Measurements from ENCODE around the gene KBTBD12. TPM values are rescaled to one million over a fixed set of nuclear protein-coding genes. Genes with fewer than 3 reads are reported as not detected.
"Not testable (repeated sequence)": the region's sequence is repeated elsewhere in the genome, so short reads cannot be mapped to it uniquely, and the experiment has no call there.

KBTBD12 gene
- total and polyA plus RNA-seq, 10 donors, result 0.03 to 0.51 (median 0.08) TPM; not detected in 4

DNA sequence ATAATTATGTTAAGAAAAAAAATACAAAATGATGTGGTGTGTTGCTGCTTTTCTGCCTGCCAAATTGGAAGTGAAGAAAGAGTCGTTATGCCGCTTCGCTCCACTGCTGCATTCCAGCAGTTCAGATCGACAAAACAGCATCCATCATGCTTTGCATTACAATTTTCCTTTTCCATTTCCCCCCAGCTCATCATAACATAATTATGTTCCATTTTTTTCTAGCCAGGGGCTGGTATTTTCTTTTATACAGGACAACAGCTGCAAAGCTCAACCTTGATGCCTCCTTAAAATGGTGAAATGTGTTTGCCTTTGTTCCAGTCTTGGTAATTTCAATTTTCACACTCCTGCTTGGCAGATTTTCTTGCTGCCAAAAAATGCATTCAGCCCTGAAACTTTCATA, 44.9 kb upstream of the KBTBD12 start:
- no peak for DNase-seq
- intact Hi-C loops (cut with DNase I; ENCODE audit: low total_unique reads), result no loop called here

DNA sequence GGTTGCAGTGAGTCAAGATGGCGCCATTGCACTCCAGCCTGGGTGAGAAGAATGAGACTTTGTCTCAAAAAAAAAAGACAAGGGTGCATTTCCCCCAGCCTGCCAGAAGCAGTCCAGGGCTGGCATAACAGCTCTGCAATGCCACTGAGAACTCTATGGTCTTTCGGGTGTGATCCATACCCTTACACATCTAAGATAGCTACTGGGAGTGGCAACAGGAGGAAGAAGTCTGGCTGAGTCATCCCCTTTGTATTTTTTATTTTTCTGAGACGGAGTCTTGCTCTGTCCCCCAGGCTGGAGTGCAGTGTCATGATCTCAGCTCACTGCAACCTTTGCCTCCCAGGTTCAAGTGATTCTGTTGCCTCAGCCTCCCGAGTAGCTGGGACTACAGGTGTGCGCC, 40.9 kb upstream of the KBTBD12 start:
- DNase-seq; H3K27ac ChIP-seq; H3K36me3 ChIP-seq; H3K9me3 ChIP-seq; H3K4me3 ChIP-seq; H3K27me3 ChIP-seq (replicated peaks in 1 of 7); H3K4me1 ChIP-seq; intact Hi-C loops (cut with DNase I; ENCODE audit: low total_unique reads): not testable (repeated sequence)
- WGBS, 5 donors, result 87 to 97% (median 93%) methylated on average over 5 of the region's 5 CpGs

More for the DNA sequence above, 44.9 kb upstream of the KBTBD12 start:
- Histone ChIP-seq H3K9me3 (no peaks in the 10 kb centered on the region), H3K27ac (no peak overlapping the region), H3K4me1 (no peaks in the 10 kb centered on the region), H3K36me3 (no peaks in the 10 kb centered on the region), H3K27me3 (replicated peaks in 1 of 7) (peaks cover 0 to 5% (median 0%) of the 10 kb centered on the region in 7 donors), H3K4me3 (no peak overlapping the region)
- TF ChIP-seq, protein P1, sequence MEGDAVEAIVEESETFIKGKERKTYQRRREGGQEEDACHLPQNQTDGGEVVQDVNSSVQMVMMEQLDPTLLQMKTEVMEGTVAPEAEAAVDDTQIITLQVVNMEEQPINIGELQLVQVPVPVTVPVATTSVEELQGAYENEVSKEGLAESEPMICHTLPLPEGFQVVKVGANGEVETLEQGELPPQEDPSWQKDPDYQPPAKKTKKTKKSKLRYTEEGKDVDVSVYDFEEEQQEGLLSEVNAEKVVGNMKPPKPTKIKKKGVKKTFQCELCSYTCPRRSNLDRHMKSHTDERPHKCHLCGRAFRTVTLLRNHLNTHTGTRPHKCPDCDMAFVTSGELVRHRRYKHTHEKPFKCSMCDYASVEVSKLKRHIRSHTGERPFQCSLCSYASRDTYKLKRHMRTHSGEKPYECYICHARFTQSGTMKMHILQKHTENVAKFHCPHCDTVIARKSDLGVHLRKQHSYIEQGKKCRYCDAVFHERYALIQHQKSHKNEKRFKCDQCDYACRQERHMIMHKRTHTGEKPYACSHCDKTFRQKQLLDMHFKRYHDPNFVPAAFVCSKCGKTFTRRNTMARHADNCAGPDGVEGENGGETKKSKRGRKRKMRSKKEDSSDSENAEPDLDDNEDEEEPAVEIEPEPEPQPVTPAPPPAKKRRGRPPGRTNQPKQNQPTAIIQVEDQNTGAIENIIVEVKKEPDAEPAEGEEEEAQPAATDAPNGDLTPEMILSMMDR (IDR thresholded peaks at IDR 0.05 in 8 of 11, conservative IDR thresholded peaks at IDR 0.05 in 3 of 11), result no peak
- TF ChIP-seq POLR2AphosphoS5 (IDR thresholded peaks at IDR 0.05) (no peak), POLR2A (IDR thresholded peaks at IDR 0.05) (no peak)
- 74 to 85% (median 81%) methylated on average over 4 of the region's 4 CpGs for WGBS, 5 donors

DNA sequence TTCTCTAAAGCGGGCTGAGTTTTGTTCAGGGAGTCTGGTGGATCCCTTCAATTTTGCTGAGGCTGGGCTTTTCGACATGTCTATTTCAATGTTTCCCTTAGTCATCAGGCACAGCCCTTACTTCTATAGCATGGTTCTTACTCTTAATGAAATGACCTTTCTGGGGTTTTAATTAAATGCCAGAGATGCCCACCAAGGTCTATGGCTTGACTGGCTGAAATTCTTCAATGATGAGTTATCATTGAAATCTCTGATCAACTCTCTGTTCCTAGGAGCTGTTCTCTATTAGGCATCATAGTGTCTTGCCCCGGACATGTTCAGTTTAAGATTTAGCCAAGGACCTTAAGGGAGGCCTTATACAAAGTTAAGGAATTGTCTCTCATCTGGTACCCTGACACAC, 33.4 kb upstream of the KBTBD12 start:
- intact Hi-C loops (cut with DNase I; ENCODE audit: low total_unique reads), result no loop called here
- no peak overlapping the region for H3K4me3 ChIP-seq
- H3K4me1 ChIP-seq, result no peaks in the 10 kb centered on the region
- H3K9me3 ChIP-seq, result no peaks in the 10 kb centered on the region
- TF ChIP-seq POLR2A (IDR thresholded peaks at IDR 0.05) (no peak), POLR2AphosphoS5 (IDR thresholded peaks at IDR 0.05) (no peak)
- TF ChIP-seq, protein P1 (IDR thresholded peaks at IDR 0.05 in 8 of 11, conservative IDR thresholded peaks at IDR 0.05 in 3 of 11), result no peak
- H3K27me3 ChIP-seq (replicated peaks in 1 of 7), result no peaks in the 10 kb centered on the region
- no peak overlapping the region for H3K27ac ChIP-seq
- no peaks in the 10 kb centered on the region for H3K36me3 ChIP-seq
- no peak for DNase-seq
- WGBS, 5 donors, result 91 to 97% (median 95%) methylated on average over 3 of the region's 3 CpGs

DNA sequence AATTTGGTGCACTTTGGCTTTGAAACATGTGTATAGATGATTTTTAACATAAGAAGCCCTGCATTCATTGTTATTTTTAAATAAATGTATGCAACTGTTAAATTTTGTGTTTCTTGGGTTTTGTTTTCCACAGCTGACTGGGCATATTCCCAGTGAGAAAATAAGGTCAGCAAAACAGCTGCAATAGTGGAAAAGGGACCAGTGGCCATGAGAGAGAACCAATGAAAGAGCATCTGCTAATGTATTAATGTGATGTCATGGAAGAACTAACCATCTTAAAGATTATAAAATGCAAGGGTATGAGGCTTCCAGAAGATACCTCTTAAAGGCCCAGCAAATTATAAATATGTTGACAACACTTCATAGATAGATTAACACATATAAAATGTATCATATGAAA, 31.0 kb upstream of the KBTBD12 start:
- no peaks in the 10 kb centered on the region for H3K9me3 ChIP-seq
- H3K27ac ChIP-seq, result no peak overlapping the region
- H3K36me3 ChIP-seq, result no peaks in the 10 kb centered on the region
- intact Hi-C loops (cut with DNase I; ENCODE audit: low total_unique reads), result no loop called here
- DNase-seq, result no peak
- no peaks in the 10 kb centered on the region for H3K4me1 ChIP-seq
- H3K4me3 ChIP-seq, result no peak overlapping the region
- H3K27me3 ChIP-seq (replicated peaks in 1 of 7), result no peaks in the 10 kb centered on the region
- no peak for TF ChIP-seq POLR2A (IDR thresholded peaks at IDR 0.05)
- TF ChIP-seq, protein P1 (IDR thresholded peaks at IDR 0.05 in 8 of 11, conservative IDR thresholded peaks at IDR 0.05 in 3 of 11), result no peak
- TF ChIP-seq POLR2AphosphoS5 (IDR thresholded peaks at IDR 0.05), result no peak

All from spleen (tissue), 11 donors.